Stimulated activated CD4-positive, alpha-beta T cell treated with anti-CD3 and anti-CD28 coated beads, Interleukin-4, amount 100 ng/mL, for 48 hours (primary cell): Measurements from ENCODE around the gene ADAM12.

Experiments used
- DNase-seq, 2 donors: peaks; one replicate each; pipeline ENCODE4 v3.0.0-alpha.2; 2020; ENCODE audit warnings: low read depth in 2 of 2

The ADAM12 gene

GRCh38 chr10:126140746-126141273 is 247.5 kb downstream of the ADAM12 start:
- no peak for DNase-seq

DNA sequence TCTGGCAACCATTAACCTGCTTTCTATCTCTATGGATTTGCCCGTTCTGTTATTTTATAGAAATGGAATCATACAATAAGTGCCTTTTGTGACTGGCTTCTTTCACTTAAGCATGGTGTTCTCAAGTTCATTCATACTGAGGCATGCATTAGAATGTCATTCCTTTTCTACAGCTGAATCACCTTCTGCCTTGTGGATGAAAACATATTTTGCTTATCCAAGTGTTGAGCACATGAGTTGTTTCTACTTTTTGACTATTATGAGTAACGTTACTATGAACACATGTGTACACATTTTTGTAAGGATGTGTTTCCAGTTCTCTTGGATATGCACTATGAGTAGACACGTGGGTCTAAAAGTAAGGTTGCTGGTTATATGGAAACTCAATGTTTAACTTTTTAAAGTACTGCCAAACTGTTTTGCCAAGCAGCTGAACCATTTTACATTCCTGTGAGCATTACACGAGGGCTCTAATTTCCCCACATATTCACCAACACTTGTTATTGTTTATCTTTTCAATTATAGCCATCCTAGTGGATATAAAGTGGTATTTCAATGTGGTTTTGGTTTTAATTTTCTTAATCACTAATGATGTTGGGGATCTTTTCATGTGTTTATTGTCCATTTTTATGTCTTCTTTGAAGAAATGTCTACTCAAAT is 250.6 kb downstream of the ADAM12 start:
- DNase-seq: no peak

- DNase-seq: no peak
Measured at GRCh38 chr10:126135941-126136595, 252.2 kb downstream of the ADAM12 start.

GRCh38 chr10:126135177-126135576 is 253.1 kb downstream of the ADAM12 start:
- DNase-seq: no peak

DNA sequence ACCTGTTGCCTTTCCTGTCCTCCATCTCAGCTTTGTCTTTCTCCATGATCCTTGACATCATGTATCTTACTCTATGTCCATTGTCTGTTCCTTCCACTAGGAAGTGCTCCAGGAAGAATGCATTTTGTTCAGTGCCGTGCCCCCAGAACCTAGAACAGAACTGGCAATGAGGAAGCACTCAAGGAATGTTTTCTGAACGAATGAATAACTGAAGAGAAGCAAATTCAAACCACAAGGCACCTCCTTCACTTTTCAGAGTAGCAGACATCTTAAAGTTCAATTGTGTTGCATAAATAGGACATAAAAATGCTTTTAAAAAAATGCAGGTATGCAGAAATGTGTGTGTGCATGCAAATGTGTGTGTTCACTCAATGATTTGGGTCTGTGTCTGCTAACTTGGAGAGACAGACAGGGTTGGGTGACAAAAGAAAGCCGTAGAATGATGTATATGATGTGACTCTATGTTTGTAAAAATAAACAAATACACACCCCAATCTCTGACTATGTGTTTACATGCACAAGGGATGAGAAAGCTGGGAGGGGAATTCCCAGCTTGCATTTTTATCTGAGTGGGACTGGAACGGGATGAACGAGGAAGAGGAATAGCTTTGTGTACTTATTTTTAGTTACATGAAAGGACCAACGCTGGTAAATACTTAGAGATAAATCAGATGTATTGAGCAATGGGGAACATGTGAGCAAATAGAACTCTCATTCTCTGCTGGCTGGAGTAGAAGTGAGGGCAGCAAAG is 254.2 kb downstream of the ADAM12 start:
- no peak for DNase-seq

DNA sequence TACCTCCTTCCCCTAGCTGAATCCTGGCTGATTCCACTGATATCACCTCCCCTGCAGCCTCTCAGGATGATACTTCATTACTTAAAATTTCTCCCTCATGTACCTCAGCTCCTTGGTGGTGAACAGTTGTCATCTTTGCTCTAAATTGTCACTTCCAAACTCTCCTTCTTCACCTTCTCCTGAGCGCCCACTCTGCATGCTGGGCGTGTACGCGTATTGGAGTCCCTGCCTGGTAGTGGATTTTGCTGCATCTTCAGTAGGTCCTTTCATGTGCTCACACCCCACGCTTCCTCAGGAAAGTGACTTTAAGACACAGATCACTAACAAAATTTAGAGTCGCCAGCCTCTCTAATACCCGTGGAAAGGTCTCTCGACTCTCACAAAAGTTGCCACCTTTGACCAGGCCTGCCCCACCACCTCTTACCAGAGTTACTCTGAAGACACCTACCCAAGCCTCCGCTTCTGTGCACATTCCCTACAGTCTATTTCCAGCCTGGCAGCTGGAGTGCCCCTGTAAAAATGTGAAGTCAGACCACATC is 255.1 kb downstream of the ADAM12 start:
- no peak for DNase-seq

- DNase-seq: no peak
Measured at GRCh38 chr10:126131341-126131740, 256.9 kb downstream of the ADAM12 start.

DNA sequence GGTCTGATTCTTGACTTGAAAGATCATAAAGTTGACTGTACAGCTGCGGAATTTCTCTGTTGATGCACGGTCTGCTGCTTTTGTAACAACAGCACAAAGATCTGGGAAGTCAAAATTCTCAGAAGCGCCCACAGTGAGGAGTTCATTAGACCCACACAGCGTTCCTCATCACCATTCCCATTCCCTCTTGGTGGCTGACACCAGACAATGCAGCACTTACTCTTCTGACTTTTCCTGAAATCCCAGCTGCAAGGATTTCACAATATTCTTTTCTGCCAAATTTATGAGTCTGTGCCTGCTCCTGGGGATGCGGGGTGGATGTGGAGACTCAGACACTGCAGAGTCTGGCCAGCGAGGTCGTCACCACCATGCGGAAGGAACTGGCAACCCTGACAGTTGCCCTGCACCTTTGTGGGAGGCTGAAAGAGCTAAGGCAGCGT is 258.0 kb downstream of the ADAM12 start:
- DNase-seq: no peak

DNA sequence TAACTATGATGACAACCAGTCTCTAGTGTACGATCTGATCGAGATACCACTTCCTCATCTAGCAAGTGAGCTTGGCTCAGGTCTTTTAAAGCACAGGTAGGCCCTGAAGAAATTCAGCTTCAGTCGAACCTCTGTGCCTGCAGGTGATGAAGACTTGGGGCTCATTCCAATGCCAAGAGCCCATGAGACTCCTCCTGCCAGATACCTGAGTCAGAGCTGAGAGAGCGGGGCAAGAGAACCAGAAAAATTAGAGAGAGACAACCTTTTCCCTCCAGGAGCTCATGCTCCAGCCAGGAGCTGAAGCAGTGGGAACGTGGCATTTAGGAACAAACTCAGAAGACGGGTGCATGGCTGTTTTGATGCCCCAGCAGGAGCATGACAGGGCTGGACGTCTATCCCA is 259.3 kb downstream of the ADAM12 start:
- no peak for DNase-seq

DNA sequence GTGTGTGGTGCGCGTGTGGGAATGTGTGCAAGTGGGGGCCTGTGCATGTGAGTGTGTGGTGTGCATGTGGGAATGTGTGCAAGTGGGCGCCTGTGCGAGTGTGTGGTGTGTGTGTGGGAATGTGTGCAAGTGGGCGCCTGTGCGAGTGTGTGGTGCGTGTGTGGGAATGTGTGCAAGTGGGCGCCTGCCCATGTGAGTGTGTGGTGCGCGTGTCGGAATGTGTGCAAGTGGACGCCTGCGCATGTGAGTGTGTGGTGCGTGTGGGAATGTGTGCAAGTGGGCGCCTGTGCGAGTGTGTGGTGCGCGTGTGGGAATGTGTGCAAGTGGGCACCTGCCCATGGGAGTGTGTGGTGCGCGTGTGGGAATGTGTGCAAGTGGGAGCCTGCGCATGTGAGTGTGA is 259.7 kb downstream of the ADAM12 start:
- no peak for DNase-seq

GRCh38 chr10:126127481-126128029 is 260.7 kb downstream of the ADAM12 start:
- DNase-seq: no peak

GRCh38 chr10:126126866-126127265 is 261.4 kb downstream of the ADAM12 start:
- no peak for DNase-seq

DNA sequence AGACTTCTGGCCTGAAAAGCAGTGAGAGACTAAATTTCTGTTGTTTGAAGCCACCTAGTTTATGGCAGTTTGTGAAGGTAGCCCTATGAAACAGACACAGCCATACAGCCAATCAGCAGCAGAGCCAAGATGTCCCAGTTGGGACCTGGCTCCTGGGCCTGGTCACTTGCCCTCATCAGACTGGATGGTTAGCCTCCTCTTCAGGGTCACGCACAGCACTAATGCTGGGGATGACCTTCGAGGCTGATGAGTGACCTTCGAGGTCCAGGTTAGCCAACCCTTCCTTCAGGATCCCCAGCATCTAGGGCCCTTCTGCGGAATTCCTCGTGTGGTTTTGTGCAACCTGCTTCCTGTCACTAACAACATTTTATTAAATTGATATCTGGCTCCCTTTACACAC is 262.3 kb downstream of the ADAM12 start:
- no peak for DNase-seq

- no peak for DNase-seq
Measured at GRCh38 chr10:126124668-126125349, 263.5 kb downstream of the ADAM12 start.

GRCh38 chr10:126124046-126124445 is 264.2 kb downstream of the ADAM12 start:
- DNase-seq: no peak

DNA sequence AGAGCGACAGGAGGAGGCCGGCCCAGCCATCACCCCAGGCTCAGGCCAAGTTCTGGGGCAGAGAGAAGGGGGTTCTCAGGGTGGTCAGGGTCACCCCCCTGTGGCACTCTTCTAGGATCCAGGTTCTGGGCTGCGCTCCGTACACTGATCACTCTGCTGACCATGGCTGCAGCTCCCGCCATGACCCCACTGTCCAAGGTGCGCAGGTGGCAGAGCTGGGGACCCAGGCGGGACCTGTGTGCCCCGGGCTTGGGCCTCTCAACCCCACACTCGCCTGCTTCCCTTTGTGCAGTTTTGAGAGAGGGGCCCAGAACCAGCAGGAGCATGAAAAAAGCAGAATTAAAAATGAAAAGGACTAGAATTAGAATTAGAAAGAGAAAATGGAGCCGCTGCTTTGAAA is 264.8 kb downstream of the ADAM12 start:
- no peak for DNase-seq

DNA sequence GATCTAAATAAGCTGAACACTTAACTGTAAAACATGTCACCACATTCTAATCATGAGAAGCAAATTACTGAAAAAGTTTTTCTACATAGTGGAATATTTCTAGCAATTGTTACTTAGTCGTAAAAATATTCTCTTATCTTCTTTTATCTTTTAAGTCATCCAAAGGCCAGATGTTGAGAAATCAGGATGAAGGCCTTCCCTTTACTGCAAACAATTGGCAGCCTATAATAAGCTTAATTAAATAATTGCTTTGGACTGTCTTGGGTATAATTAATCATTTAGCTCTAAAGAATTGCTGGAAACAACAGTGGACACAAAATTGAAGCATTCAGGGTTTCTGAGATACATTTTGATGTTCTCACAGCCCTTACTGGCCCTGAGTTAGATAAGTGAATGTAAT is 265.4 kb downstream of the ADAM12 start:
- no peak for DNase-seq

DNA sequence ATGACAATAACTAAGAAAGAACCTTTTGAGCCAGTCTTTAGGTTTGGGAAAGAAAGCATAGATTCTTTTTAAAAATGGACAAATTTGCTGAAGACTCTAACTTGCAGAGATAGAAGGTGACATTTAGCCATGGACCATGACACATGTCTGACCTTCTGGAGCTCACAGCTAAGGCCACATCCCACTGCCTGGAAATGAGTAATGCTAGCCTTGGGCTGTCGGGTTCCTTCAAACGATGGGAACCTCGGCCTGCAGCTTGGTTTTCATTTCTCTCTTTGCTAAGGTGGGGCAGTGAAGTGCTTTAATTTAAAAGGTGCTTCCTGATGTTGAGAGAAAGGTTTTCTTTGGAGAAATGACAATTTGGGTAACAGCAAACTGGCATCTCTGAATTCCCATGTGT is 268.7 kb downstream of the ADAM12 start:
- no peak for DNase-seq

GRCh38 chr10:126118476-126118875 is 269.8 kb downstream of the ADAM12 start:
- DNase-seq: no peak

GRCh38 chr10:126117196-126117595 is 271.1 kb downstream of the ADAM12 start:
- no peak for DNase-seq

DNA sequence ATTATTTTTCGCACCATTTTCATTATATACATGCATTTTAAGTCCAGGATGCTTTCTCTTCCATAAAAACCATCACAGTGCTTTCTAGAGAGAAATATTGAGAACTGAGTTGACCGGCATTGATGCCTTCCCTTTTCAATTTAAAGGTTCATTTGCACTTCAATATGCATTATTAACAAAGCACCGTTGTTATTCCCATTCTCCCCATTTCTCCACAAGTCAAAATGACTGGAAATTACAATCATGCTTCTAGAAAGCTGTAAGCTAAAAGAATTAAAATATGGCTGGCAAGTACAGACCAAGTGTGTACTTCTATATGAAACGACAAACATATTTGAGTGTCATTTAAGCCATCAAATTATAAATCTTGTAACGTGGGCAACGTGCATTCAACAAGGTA is 272.4 kb downstream of the ADAM12 start:
- no peak for DNase-seq
